HG03442 (cell line): Measurements from ENCODE around the gene RUFY4.

Experiments
- ATAC-seq: cut with Tn5 transposase; IDR thresholded peaks from one replicate; pipeline ENCODE4 v1.9.1; 2021; ENCODE audit warnings: mild to moderate bottlenecking, moderate library complexity; ENCODE audit not compliant: unreplicated experiment

Gene RUFY4

GRCh38 chr2:218068721-218069334, at the start of gene RUFY4:
TSS of gene RUFY4 (plus strand) at chr2:218069253. CDS start at chr2:218070606, 1,353 bp downstream.
- ATAC-seq = peak; percentile 75

GRCh38 chr2:218019411-218020060, 49.5 kb upstream of the RUFY4 start:
- no peak for ATAC-seq

- ATAC-seq = no peak
Measured at GRCh38 chr2:218020281-218020680, 48.8 kb upstream of the RUFY4 start.

- no peak for ATAC-seq
Measured at GRCh38 chr2:218020966-218021535, 48.0 kb upstream of the RUFY4 start.

- no peak for ATAC-seq
Measured at GRCh38 chr2:218021536-218022071, 47.4 kb upstream of the RUFY4 start.

- ATAC-seq = no peak
Measured at GRCh38 chr2:218022131-218022850, 46.8 kb upstream of the RUFY4 start.

- ATAC-seq = no peak
Measured at GRCh38 chr2:218022851-218023530, 46.1 kb upstream of the RUFY4 start.

GRCh38 chr2:218023636-218024035, 45.4 kb upstream of the RUFY4 start:
- ATAC-seq = no peak

- ATAC-seq = no peak
Measured at GRCh38 chr2:218024336-218024735, 44.7 kb upstream of the RUFY4 start.

- no peak for ATAC-seq
Measured at GRCh38 chr2:218024871-218025270, 44.2 kb upstream of the RUFY4 start.

GRCh38 chr2:218026244-218026643, 42.8 kb upstream of the RUFY4 start:
- ATAC-seq = no peak

- no peak for ATAC-seq
Measured at GRCh38 chr2:218026676-218027425, 42.2 kb upstream of the RUFY4 start.

GRCh38 chr2:218027426-218028188, 41.4 kb upstream of the RUFY4 start:
- no peak for ATAC-seq

- no peak for ATAC-seq
Measured at GRCh38 chr2:218028189-218028495, 40.9 kb upstream of the RUFY4 start.

- ATAC-seq = no peak
Measured at GRCh38 chr2:218028562-218029348, 40.3 kb upstream of the RUFY4 start.

GRCh38 chr2:218029366-218030360, 39.4 kb upstream of the RUFY4 start:
- no peak for ATAC-seq

GRCh38 chr2:218030409-218031195, 38.5 kb upstream of the RUFY4 start:
- no peak for ATAC-seq
